ENCODE data around the gene USP28.

DNA sequence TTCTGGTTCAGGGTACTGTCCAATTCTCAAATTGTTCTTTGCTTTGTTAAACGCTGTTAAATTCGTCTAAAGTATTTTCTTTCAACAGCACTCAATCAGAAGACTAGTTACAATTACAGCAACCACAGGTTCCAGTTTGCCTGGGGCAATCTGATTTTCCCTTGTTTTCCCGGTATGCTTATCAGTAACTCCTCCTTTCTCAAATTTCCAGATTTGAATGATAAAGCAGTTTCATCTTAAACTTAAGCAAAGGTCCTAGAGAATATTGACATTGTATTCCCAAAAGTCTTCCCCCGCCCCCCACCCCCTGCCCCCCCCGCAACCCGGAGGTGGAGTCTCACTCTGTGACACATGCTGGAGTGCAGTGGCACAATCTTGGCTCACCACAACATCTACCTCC lies 10.5 kb upstream of the USP28 start:
- TF ChIP-seq CTCF (IDR thresholded peaks at IDR 0.05; ENCODE audit: low read length) (no peak), EZH2 (optimal IDR thresholded peaks at IDR 0.05; ENCODE audit: low read depth, low read length) (no peak), EZH2phosphoT487 (IDR thresholded peaks at IDR 0.05; ENCODE audit: low read length) (no peak)
